Colonic mucosa (tissue), 4 donors: ENCODE data around the gene SLC25A28. TPM values are rescaled to one million over a fixed set of nuclear protein-coding genes. Genes with fewer than 3 reads are reported as not detected.

Source experiments
- DNase-seq: peaks from one replicate; pipeline ENCODE4 v3.0.0-alpha.2; 2020
- H3K27ac ChIP-seq: fragments of 200-600 bp; one replicate; pipeline ENCODE4 v1.8.0; 2021
- H3K27me3 ChIP-seq: fragments of 200-600 bp; one replicate; pipeline ENCODE4 v1.8.0; 2021
- H3K36me3 ChIP-seq: fragments of 200-600 bp; one replicate; pipeline ENCODE4 v1.8.0; 2021
- H3K4me1 ChIP-seq: fragments of 200-600 bp; one replicate; pipeline ENCODE4 v1.8.0; 2021; ENCODE audit warnings: mild to moderate bottlenecking
- H3K4me3 ChIP-seq: fragments of 200-600 bp; one replicate; pipeline ENCODE4 v1.8.0; 2021
- H3K9ac ChIP-seq, 2 donors: one replicate each; pipeline ENCODE4 v1.7.0; 2013; ENCODE audit warnings: control low read depth in 2 of 2, low read depth in 2 of 2, low read length in 2 of 2
- H3K9me3 ChIP-seq: fragments of 200-600 bp; one replicate; pipeline ENCODE4 v1.8.0; 2021
- CTCF ChIP-seq: fragments of 200-600 bp; IDR thresholded peaks from one replicate; pipeline ENCODE4 v1.8.0; 2022; ENCODE audit warnings: antibody characterized with exemption, mild to moderate bottlenecking
- intact Hi-C: fragments of 100-400 bp; cut with DNase I; formaldehyde crosslinking; loops from one replicate; pipeline ENCODE4 v1.14.1; 2022
- total RNA-seq, 2 donors: library from RNA; stranded (reverse); fragmentation: NEBNext Ultra II Directional in 1 of 2; extraction: Animal tissue kit (Norgen Biotek cat#: 25700) in 1 of 2; gene quantifications; one replicate each; pipeline ENCODE4 v1.2.1, GENCODE V29; 2021
- donor health status: healthy.
- donor health status: DM: no; HTN: no; CAD: no.
- donor health status: DM: no; HTN: no; CAD: no.

The SLC25A28 gene
- 10 to 100 TPM; 29.6 to 38.7 TPM for total RNA-seq

- intact Hi-C loops, result no loop called here
Observed at GRCh38 chr10:99619851-99620710, at the start of gene SLC25A28. Gene SLC25A28, minus strand, starts transcription at chr10:99620439. Its CDS starts 104 bp downstream, at chr10:99620335.

GRCh38 chr10:99667108-99667751, 47.0 kb upstream of the SLC25A28 start:
- no peak for DNase-seq
- Histone ChIP-seq H3K36me3 (no peaks in the 10 kb centered on the region), H3K9me3 (no peaks in the 10 kb centered on the region), H3K4me1 (no peaks in the 10 kb centered on the region), H3K9ac (no peak overlapping the region), H3K27me3 (no peaks in the 10 kb centered on the region), H3K4me3 (no peak overlapping the region), H3K27ac (no peak overlapping the region)
- intact Hi-C loops, result no loop called here
- no peak for TF ChIP-seq CTCF

More at GRCh38 chr10:99619851-99620710, at the start of gene SLC25A28:
- Histone ChIP-seq H3K36me3 (no peaks in the 10 kb centered on the region), H3K9me3 (no peaks in the 10 kb centered on the region), H3K9ac (peak within 1 kb of the TSS; percentile 81 to 91), H3K4me1 (peaks cover 8% of the 10 kb centered on the region), H3K4me3 (peak within 1 kb of the TSS; percentile 82), H3K27ac (peak within 1 kb of the TSS; percentile 97), H3K27me3 (no peaks in the 10 kb centered on the region)
- TF ChIP-seq CTCF, result no peak
- DNase-seq, result peak; percentile 97

- intact Hi-C loops, result no loop called here
- no peak for TF ChIP-seq CTCF
- H3K36me3 ChIP-seq, result no peaks in the 10 kb centered on the region
- H3K27me3 ChIP-seq, result no peaks in the 10 kb centered on the region
- H3K27ac ChIP-seq, result no peak overlapping the region
- no peak overlapping the region for H3K4me3 ChIP-seq
- no peak for DNase-seq
- H3K9ac ChIP-seq, result no peak overlapping the region
- H3K4me1 ChIP-seq, result no peaks in the 10 kb centered on the region
- H3K9me3 ChIP-seq, result no peaks in the 10 kb centered on the region
Observed at GRCh38 chr10:99665304-99665703, 45.1 kb upstream of the SLC25A28 start.

- H3K9ac ChIP-seq, result no peak overlapping the region
- intact Hi-C loops, result no loop called here
- H3K27ac ChIP-seq, result peak overlapping the region; percentile 1
- no peak for TF ChIP-seq CTCF
- H3K27me3 ChIP-seq, result no peaks in the 10 kb centered on the region
- H3K4me3 ChIP-seq, result no peak overlapping the region
- no peaks in the 10 kb centered on the region for H3K36me3 ChIP-seq
- no peak for DNase-seq
- no peaks in the 10 kb centered on the region for H3K9me3 ChIP-seq
- no peaks in the 10 kb centered on the region for H3K4me1 ChIP-seq
Observed at GRCh38 chr10:99661377-99661763, 41.1 kb upstream of the SLC25A28 start.

GRCh38 chr10:99660662-99661376, 40.6 kb upstream of the SLC25A28 start:
- no peaks in the 10 kb centered on the region for H3K27me3 ChIP-seq
- TF ChIP-seq CTCF, result no peak
- no peaks in the 10 kb centered on the region for H3K9me3 ChIP-seq
- DNase-seq, result no peak
- H3K27ac ChIP-seq, result peak overlapping the region; percentile 1
- H3K36me3 ChIP-seq, result no peaks in the 10 kb centered on the region
- H3K9ac ChIP-seq, result no peak overlapping the region
- H3K4me3 ChIP-seq, result no peak overlapping the region
- no peaks in the 10 kb centered on the region for H3K4me1 ChIP-seq
- intact Hi-C loops, result no loop called here
